Mesodermal cell (in vitro differentiated cells): Measurements from ENCODE around the gene PMP22. TPM values are rescaled to one million over a fixed set of nuclear protein-coding genes. Genes with fewer than 3 reads are reported as not detected.

ENCODE experiments used
- H3K27ac ChIP-seq: 2 replicates; pipeline ENCODE4 v1.7.0; 2013; ENCODE audit warnings: mild to moderate bottlenecking, low read depth, low read length, moderate library complexity; ENCODE audit not compliant: severe bottlenecking
- H3K36me3 ChIP-seq: 2 replicates; pipeline ENCODE4 v1.7.1; 2013; ENCODE audit warnings: mild to moderate bottlenecking, low read length, moderate library complexity; ENCODE audit not compliant: control insufficient read depth, insufficient read depth
- H3K4me1 ChIP-seq: one replicate; pipeline ENCODE4 v1.7.1; 2013; ENCODE audit warnings: mild to moderate bottlenecking, low read length; ENCODE audit not compliant: insufficient read depth, control insufficient read depth, poor library complexity, severe bottlenecking
- H3K4me3 ChIP-seq: 2 replicates; pipeline ENCODE4 v1.7.0; 2013; ENCODE audit warnings: low read length, control low read depth, mild to moderate bottlenecking; ENCODE audit not compliant: insufficient read depth, poor library complexity, severe bottlenecking; ENCODE audit errors: extremely low read depth
- H3K9me3 ChIP-seq: 2 replicates; pipeline ENCODE4 v1.7.1; 2013; ENCODE audit warnings: mild to moderate bottlenecking, low read length, moderate library complexity; ENCODE audit not compliant: control insufficient read depth
- WGBS, 2 experiments: methylation state at CpG; one replicate each; pipeline ENCODE4 v1.1.5; 2013; ENCODE audit warnings: missing lambda C conversion rate in 2 of 2; ENCODE audit not compliant: insufficient coverage in 2 of 2; 5-methylcytosine and 5-hydroxymethylcytosine counted together
- polyA plus RNA-seq, 2 experiments: library from polyadenylated mRNA; stranded (reverse); fragments of 50-300 nt; gene quantifications; one replicate each; pipeline ENCODE4 v1.2.3, GENCODE V29; 2013

PMP22 gene
- polyA plus RNA-seq (2013, experiment 1 of 2), result 220 TPM
- polyA plus RNA-seq (2013, experiment 2 of 2), result 196 TPM

GRCh38 chr17:15265131-15265530, at the start of gene PMP22:
PMP22 (minus strand) TSS chr17:15265326; CDS start chr17:15260727, 4,599 bp downstream.
- no peaks in the 10 kb centered on the region for H3K9me3 ChIP-seq
- H3K36me3 ChIP-seq, result peaks cover 3% of the 10 kb centered on the region
- WGBS, 2 experiments, result 82 to 87% methylated on average over 5 to 6 of the region's 6 CpGs
- peaks cover 9% of the 10 kb centered on the region for H3K4me1 ChIP-seq
- no peak within 1 kb of the TSS for H3K27ac ChIP-seq
- no peak within 1 kb of the TSS for H3K4me3 ChIP-seq

- H3K36me3 ChIP-seq, result no peaks in the 10 kb centered on the region
- H3K4me3 ChIP-seq, result no peak overlapping the region
- no peak overlapping the region for H3K27ac ChIP-seq
- no peaks in the 10 kb centered on the region for H3K9me3 ChIP-seq
- peaks cover under 1% of the 10 kb centered on the region for H3K4me1 ChIP-seq
- WGBS, 2 experiments, result 95 to 96% methylated on average over 4 to 5 of the region's 5 CpGs
These were observed 46.9 kb upstream of the PMP22 start for GRCh38 chr17:15311996-15312395.

- H3K4me1 ChIP-seq, result peaks cover 17% of the 10 kb centered on the region
- H3K4me3 ChIP-seq, result no peak overlapping the region
- H3K36me3 ChIP-seq, result no peaks in the 10 kb centered on the region
- H3K9me3 ChIP-seq, result no peaks in the 10 kb centered on the region
- H3K27ac ChIP-seq, result no peak overlapping the region
- 88 to 93% methylated on average over 3 of the region's 3 CpGs for WGBS, 2 experiments
These were observed 44.7 kb upstream of the PMP22 start for GRCh38 chr17:15309793-15310192.

GRCh38 chr17:15309236-15309635, 44.1 kb upstream of the PMP22 start:
- Histone ChIP-seq H3K36me3 (no peaks in the 10 kb centered on the region), H3K27ac (no peak overlapping the region), H3K9me3 (no peaks in the 10 kb centered on the region), H3K4me3 (no peak overlapping the region), H3K4me1 (peaks cover 17% of the 10 kb centered on the region)
- WGBS, 2 experiments, result 81 to 84% methylated on average over 3 of the region's 3 CpGs

GRCh38 chr17:15308758-15309157, 43.6 kb upstream of the PMP22 start:
- Histone ChIP-seq H3K27ac (no peak overlapping the region), H3K36me3 (no peaks in the 10 kb centered on the region), H3K4me3 (no peak overlapping the region), H3K4me1 (peaks cover 17% of the 10 kb centered on the region), H3K9me3 (no peaks in the 10 kb centered on the region)
- 92 to 93% methylated on average over 5 of the region's 7 CpGs for WGBS, 2 experiments

GRCh38 chr17:15307710-15308111, 42.6 kb upstream of the PMP22 start:
- H3K9me3 ChIP-seq, result no peaks in the 10 kb centered on the region
- no peaks in the 10 kb centered on the region for H3K36me3 ChIP-seq
- H3K4me3 ChIP-seq, result no peak overlapping the region
- peaks cover 17% of the 10 kb centered on the region for H3K4me1 ChIP-seq
- 86 to 100% methylated on average over 1 to 4 of the region's 4 CpGs for WGBS, 2 experiments
- no peak overlapping the region for H3K27ac ChIP-seq

GRCh38 chr17:15303851-15304250, 38.7 kb upstream of the PMP22 start:
- peaks cover 17% of the 10 kb centered on the region for H3K4me1 ChIP-seq
- H3K4me3 ChIP-seq, result no peak overlapping the region
- H3K36me3 ChIP-seq, result no peaks in the 10 kb centered on the region
- H3K27ac ChIP-seq, result no peak overlapping the region
- WGBS, 2 experiments, result 85 to 91% methylated on average over 12 to 13 of the region's 14 CpGs
- no peaks in the 10 kb centered on the region for H3K9me3 ChIP-seq

- Histone ChIP-seq H3K27ac (no peak overlapping the region), H3K36me3 (no peaks in the 10 kb centered on the region), H3K9me3 (no peaks in the 10 kb centered on the region), H3K4me1 (peaks cover 17% of the 10 kb centered on the region), H3K4me3 (no peak overlapping the region)
- WGBS, 2 experiments, result 86% methylated on average over 2 of the region's 3 CpGs; no CpG with 5 or more reads in 1 of the 2 experiments
These were observed 38.1 kb upstream of the PMP22 start for GRCh38 chr17:15303268-15303667.

- Histone ChIP-seq H3K27ac (no peak overlapping the region), H3K4me3 (no peak overlapping the region), H3K36me3 (no peaks in the 10 kb centered on the region), H3K4me1 (peaks cover 15% of the 10 kb centered on the region), H3K9me3 (no peaks in the 10 kb centered on the region)
- 94% methylated on average over 2 of the region's 6 CpGs; no CpG with 5 or more reads in 1 of the 2 experiments for WGBS, 2 experiments
These were observed 36.7 kb upstream of the PMP22 start for GRCh38 chr17:15301845-15302244.

GRCh38 chr17:15298176-15298575, 33.0 kb upstream of the PMP22 start:
- Histone ChIP-seq H3K9me3 (no peaks in the 10 kb centered on the region), H3K36me3 (no peaks in the 10 kb centered on the region), H3K4me3 (no peak overlapping the region), H3K4me1 (no peaks in the 10 kb centered on the region), H3K27ac (no peak overlapping the region)
- 93 to 100% methylated on average over 4 to 5 of the region's 5 CpGs for WGBS, 2 experiments

GRCh38 chr17:15293558-15293957, 28.4 kb upstream of the PMP22 start:
- Histone ChIP-seq H3K4me3 (no peak overlapping the region), H3K9me3 (no peaks in the 10 kb centered on the region), H3K27ac (no peak overlapping the region), H3K36me3 (no peaks in the 10 kb centered on the region), H3K4me1 (no peaks in the 10 kb centered on the region)
- no CpG with 5 or more reads among the region's 3 CpGs for WGBS, 2 experiments
